Left ventricle myocardium inferior (tissue), 1 donor: ENCODE results near the gene FIGNL2. TPM values are rescaled to one million over a fixed set of nuclear protein-coding genes. Genes with fewer than 3 reads are reported as not detected.

ENCODE experiments used
- DNase-seq: peaks from one replicate; pipeline ENCODE4 v3.0.0-alpha.2; 2020
- H3K27ac ChIP-seq: fragments of 200-600 bp; replicated peaks from 2 replicates; pipeline ENCODE4 v1.8.0; 2021
- H3K27me3 ChIP-seq: fragments of 200-600 bp; 2 replicates; pipeline ENCODE4 v1.8.0; 2021; ENCODE audit warnings: low read depth
- H3K36me3 ChIP-seq: fragments of 200-600 bp; 2 replicates; pipeline ENCODE4 v1.8.0; 2021
- H3K4me1 ChIP-seq: fragments of 200-600 bp; 2 replicates; pipeline ENCODE4 v1.8.0; 2021
- H3K4me3 ChIP-seq: fragments of 200-600 bp; 2 replicates; pipeline ENCODE4 v1.8.0; 2021; ENCODE audit warnings: mild to moderate bottlenecking, moderate library complexity
- H3K9me3 ChIP-seq: fragments of 200-600 bp; replicated peaks from 2 replicates; pipeline ENCODE4 v1.8.0; 2021
- CTCF ChIP-seq: fragments of 200-600 bp; IDR thresholded peaks from 2 replicates; pipeline ENCODE4 v1.8.0; 2021; ENCODE audit warnings: antibody characterized with exemption, mild to moderate bottlenecking, borderline replicate concordance
- intact Hi-C: fragments of 100-400 bp; cut with micrococcal nuclease; formaldehyde crosslinking; loops from one replicate; pipeline ENCODE4 v1.11.0; 2022
- total RNA-seq: library from RNA; stranded (reverse); fragmentation: NEBNext Ultra II Directional; extraction: Animal tissue kit (Norgen Biotek cat#: 25700); gene quantifications from one replicate; pipeline ENCODE4 v1.2.1, GENCODE V29; 2021
- donor health status: DM: no; HTN: yes; CAD: no; lungs with severe emphysema.

The FIGNL2 gene
- total RNA-seq, 1 donor from 2014 or later, result 0.30 TPM

- TF ChIP-seq CTCF, result no peak
- Histone ChIP-seq H3K4me3 (no peak overlapping the region), H3K27ac (no peak overlapping the region), H3K9me3 (no peaks in the 10 kb centered on the region), H3K27me3 (peaks cover 14% of the 10 kb centered on the region), H3K36me3 (no peaks in the 10 kb centered on the region), H3K4me1 (no peaks in the 10 kb centered on the region)
- no peak for DNase-seq
- intact Hi-C loops, result no loop called here
Observed at GRCh38 chr12:51777457-51777856, 71.1 kb downstream of the FIGNL2 start.

GRCh38 chr12:51774933-51775332, 73.6 kb downstream of the FIGNL2 start:
- DNase-seq, result no peak
- TF ChIP-seq CTCF, result no peak
- Histone ChIP-seq H3K36me3 (no peaks in the 10 kb centered on the region), H3K4me3 (no peak overlapping the region), H3K9me3 (no peaks in the 10 kb centered on the region), H3K27ac (no peak overlapping the region), H3K27me3 (no peaks in the 10 kb centered on the region), H3K4me1 (peaks cover 6% of the 10 kb centered on the region)
- intact Hi-C loops, result no loop called here

DNA sequence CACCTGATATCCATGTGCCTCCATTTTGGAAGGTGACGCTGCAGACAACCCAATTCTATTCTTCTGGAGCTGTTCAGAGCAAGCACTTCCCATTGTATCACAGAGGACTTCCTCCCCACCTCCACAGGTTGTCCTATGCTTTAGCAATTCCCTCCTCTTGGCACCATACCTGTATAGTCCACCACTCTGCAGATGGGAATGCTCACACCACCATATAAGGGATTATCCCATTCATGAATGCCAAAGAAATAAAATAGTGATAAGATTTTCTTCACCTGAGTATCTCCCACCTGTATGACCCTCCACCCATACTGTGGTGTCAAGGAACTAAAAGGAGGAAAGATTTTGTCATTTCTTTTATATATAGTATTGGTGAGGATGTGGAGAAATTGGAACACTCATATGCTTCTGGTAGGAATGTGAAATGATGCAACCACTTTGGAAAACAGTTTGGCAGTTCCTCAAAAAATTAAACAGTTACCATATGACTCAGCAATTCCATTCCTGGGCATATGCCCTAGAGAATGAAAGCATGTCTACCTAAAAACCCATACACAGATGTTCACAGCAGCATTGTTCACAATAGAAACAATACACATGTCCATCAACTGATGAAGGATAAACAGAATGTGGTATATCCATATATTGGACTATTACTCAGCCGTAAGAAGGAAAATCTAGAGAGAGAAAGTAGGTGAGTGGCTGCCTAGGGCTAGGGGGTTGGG, 75.2 kb downstream of the FIGNL2 start:
- intact Hi-C loops, result no loop called here
- no peak for TF ChIP-seq CTCF
- Histone ChIP-seq H3K27ac (no peak overlapping the region), H3K9me3 (no peaks in the 10 kb centered on the region), H3K27me3 (no peaks in the 10 kb centered on the region), H3K4me3 (no peak overlapping the region), H3K36me3 (no peaks in the 10 kb centered on the region), H3K4me1 (peaks cover 6% of the 10 kb centered on the region)
- DNase-seq, result no peak

DNA sequence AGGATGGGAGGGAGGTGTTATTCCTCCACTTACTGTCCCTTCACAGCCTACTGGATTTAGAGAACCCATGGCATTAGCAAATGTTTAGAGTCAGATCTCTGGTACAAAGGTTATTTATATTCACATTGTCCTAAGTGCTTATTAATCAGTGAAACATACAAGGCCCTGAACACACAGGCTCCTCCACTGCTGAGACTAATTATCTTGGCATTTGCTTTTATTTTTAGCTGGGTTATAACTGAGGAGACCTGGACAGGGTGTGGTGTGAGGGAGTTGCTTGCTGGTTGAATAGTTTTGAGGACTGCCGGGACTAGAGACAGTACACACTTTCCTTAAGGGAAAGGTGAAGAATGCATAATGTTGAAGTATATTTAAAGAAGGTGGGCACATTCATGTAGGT, 77.5 kb downstream of the FIGNL2 start:
- no peak overlapping the region for H3K4me3 ChIP-seq
- intact Hi-C loops, result no loop called here
- peaks cover 6% of the 10 kb centered on the region for H3K4me1 ChIP-seq

More for the DNA sequence above, 77.5 kb downstream of the FIGNL2 start:
- H3K27me3 ChIP-seq, result no peaks in the 10 kb centered on the region
- no peak for DNase-seq
- H3K27ac ChIP-seq, result no peak overlapping the region
- no peaks in the 10 kb centered on the region for H3K9me3 ChIP-seq
- H3K36me3 ChIP-seq, result no peaks in the 10 kb centered on the region
- no peak for TF ChIP-seq CTCF

Other genes starting within 250 kb of the FIGNL2 start
- not detected for gene ANKRD33, start 39.4 kb upstream of the FIGNL2 start, total RNA-seq
- gene ACVRL1, start 58.8 kb upstream of the FIGNL2 start, total RNA-seq, result 36.9 TPM
- 8.5 TPM for gene ACVR1B, start 103.0 kb upstream of the FIGNL2 start, total RNA-seq
- gene TAMALIN, start 158.2 kb upstream of the FIGNL2 start, total RNA-seq, result 20.0 TPM
- gene NR4A1, start 202.7 kb upstream of the FIGNL2 start, total RNA-seq, result 55.5 TPM
- 23.8 TPM for gene ATG101, start 221.3 kb upstream of the FIGNL2 start, total RNA-seq
- gene SMIM41, start 231.0 kb upstream of the FIGNL2 start, total RNA-seq, result 0.30 TPM